Measurements from ENCODE around the gene EPHA7. TPM values are rescaled to one million over a fixed set of nuclear protein-coding genes. Genes with fewer than 3 reads are reported as not detected.

Gene EPHA7
- total and polyA plus RNA-seq, 4 donors = under 0.01 to 0.37 (median 0.01) TPM; not detected in 1

- DNase-seq (ENCODE audit: low spot score) = no peak
- Histone ChIP-seq H3K27me3 (ENCODE audit: control insufficient read depth in 4 of 4, insufficient read depth in 4 of 4, low read length in 3 of 4) (peaks cover 0 to 2% (median 0%) of the 10 kb centered on the region in 4 donors), H3K27ac (ENCODE audit: low read depth in 1 of 2, low read length in 2 of 2) (no peak overlapping the region), H3K36me3 (ENCODE audit: control insufficient read depth in 4 of 4, insufficient read depth in 3 of 4, low read depth in 1 of 4, low read length in 3 of 4) (no peaks in the 10 kb centered on the region), H3K4me3 (ENCODE audit: low read depth in 1 of 3, low read length in 3 of 3) (no peak overlapping the region), H3K9me3 (ENCODE audit: control insufficient read depth in 4 of 4, low read length in 3 of 4) (no peaks in the 10 kb centered on the region), H3K9ac (ENCODE audit: low read depth in 1 of 2, low read length in 2 of 2) (no peak overlapping the region), H3K4me1 (ENCODE audit: control insufficient read depth in 4 of 4, insufficient read depth in 4 of 4, low read length in 3 of 4) (no peaks in the 10 kb centered on the region)
- TF ChIP-seq GABPA (IDR thresholded peaks at IDR 0.05 in 1 of 2, conservative IDR thresholded peaks at IDR 0.05 in 1 of 2) (no peak), MAX (IDR thresholded peaks at IDR 0.05) (no peak), HNF4A (conservative IDR thresholded peaks at IDR 0.05) (no peak), CTCF (IDR thresholded peaks at IDR 0.05; ENCODE audit: low read depth, low read length, missing input control) (no peak)
- 62% methylated on average over 4 of the region's 4 CpGs for WGBS
Measured at GRCh38 chr6:93272211-93272610, 147.1 kb downstream of the EPHA7 start.

GRCh38 chr6:93266116-93266817 lies 153.1 kb downstream of the EPHA7 start:
- TF ChIP-seq ZBTB33 (IDR thresholded peaks at IDR 0.05) = no peak
- TF ChIP-seq JUND (IDR thresholded peaks at IDR 0.05) = no peak
- TF ChIP-seq HNF4G (IDR thresholded peaks at IDR 0.05) = no peak
- TF ChIP-seq SP1 (IDR thresholded peaks at IDR 0.05) = no peak
- TF ChIP-seq EGR1 (IDR thresholded peaks at IDR 0.05; ENCODE audit: low read depth in 2 of 2) = no peak
- no peak for TF ChIP-seq MAX (IDR thresholded peaks at IDR 0.05)
- no peak for TF ChIP-seq YY1 (IDR thresholded peaks at IDR 0.05)
- no peak for TF ChIP-seq HNF4A (conservative IDR thresholded peaks at IDR 0.05)
- no peak for TF ChIP-seq NR2F2 (IDR thresholded peaks at IDR 0.05)
- no peak for TF ChIP-seq CTCF (IDR thresholded peaks at IDR 0.05; ENCODE audit: low read depth, low read length, missing input control)
- no peak for TF ChIP-seq FOXA1 (IDR thresholded peaks at IDR 0.05)
- TF ChIP-seq RXRA (IDR thresholded peaks at IDR 0.05) = no peak
- no peak for TF ChIP-seq ATF3 (IDR thresholded peaks at IDR 0.05)
- no peak for TF ChIP-seq REST (IDR thresholded peaks at IDR 0.05)
- TF ChIP-seq RAD21 (IDR thresholded peaks at IDR 0.05) = no peak
- no peak for TF ChIP-seq FOXA2 (IDR thresholded peaks at IDR 0.05)
- Histone ChIP-seq H3K36me3 (ENCODE audit: control insufficient read depth in 4 of 4, insufficient read depth in 3 of 4, low read depth in 1 of 4, low read length in 3 of 4) (no peaks in the 10 kb centered on the region), H3K9ac (ENCODE audit: low read depth in 1 of 2, low read length in 2 of 2) (no peak overlapping the region), H3K27me3 (ENCODE audit: control insufficient read depth in 4 of 4, insufficient read depth in 4 of 4, low read length in 3 of 4) (no peaks in the 10 kb centered on the region), H3K4me1 (ENCODE audit: control insufficient read depth in 4 of 4, insufficient read depth in 4 of 4, low read length in 3 of 4) (no peaks in the 10 kb centered on the region), H3K27ac (ENCODE audit: low read depth in 1 of 2, low read length in 2 of 2) (no peak overlapping the region), H3K4me3 (ENCODE audit: low read depth in 1 of 3, low read length in 3 of 3) (no peak overlapping the region), H3K9me3 (ENCODE audit: control insufficient read depth in 4 of 4, low read length in 3 of 4) (no peaks in the 10 kb centered on the region)
- 69% methylated on average over 3 of the region's 3 CpGs for WGBS
- no peak for DNase-seq (ENCODE audit: low spot score)

Measured in liver (tissue), 9 donors.